Neural cell (in vitro differentiated cells): ENCODE data around the gene TMEM273. TPM values are rescaled to one million over a fixed set of nuclear protein-coding genes. Genes with fewer than 3 reads are reported as not detected.

Experiments used
- H2AFZ ChIP-seq: fragments of 200-600, 300-800 bp; sonication (generic), shearing (Covaris generic); 2 replicates; pipeline ENCODE4 v1.6.0; 2014; ENCODE audit warnings: low read depth, mild to moderate bottlenecking, antibody characterized with exemption, low read length, moderate library complexity
- H3F3A ChIP-seq: fragments of 200-600 bp; shearing (Covaris generic); 2 replicates; pipeline ENCODE4 v1.6.1; 2016; ENCODE audit warnings: mild to moderate bottlenecking, moderate library complexity, mixed read lengths, antibody characterized with exemption, low read length; ENCODE audit not compliant: insufficient read depth, poor library complexity, severe bottlenecking
- H3K27ac ChIP-seq: fragments of 200-600, 300-800 bp; sonication (generic), shearing (Covaris generic); 2 replicates; pipeline ENCODE4 v1.5.1; 2014; ENCODE audit warnings: mild to moderate bottlenecking, low read length, moderate library complexity
- H3K27me3 ChIP-seq: fragments of 300-800, 200-600 bp; sonication (generic), shearing (Covaris generic); 2 replicates; pipeline ENCODE4 v1.6.0; 2014; ENCODE audit warnings: mild to moderate bottlenecking, low read depth, low read length, moderate library complexity; ENCODE audit not compliant: insufficient read depth
- H3K36me3 ChIP-seq: fragments of 300-800, 200-600 bp; sonication (generic), shearing (Covaris generic); 2 replicates; pipeline ENCODE4 v1.5.1; 2014; ENCODE audit warnings: mild to moderate bottlenecking, antibody characterized with exemption, low read length, moderate library complexity; ENCODE audit not compliant: insufficient read depth
- H3K4me2 ChIP-seq: fragments of 300-800, 200-600 bp; sonication (generic), shearing (Covaris generic); 2 replicates; pipeline ENCODE4 v1.6.0; 2014; ENCODE audit warnings: mild to moderate bottlenecking, low read length
- H3K4me3 ChIP-seq: fragments of 300-800, 200-600 bp; sonication (generic), shearing (Covaris generic); 2 replicates; pipeline ENCODE4 v1.5.1; 2014; ENCODE audit warnings: mild to moderate bottlenecking, low read length, moderate library complexity
- H3K79me2 ChIP-seq: fragments of 200-600 bp; shearing (Covaris generic); replicated peaks from 2 replicates; pipeline ENCODE4 v1.6.0; 2014; ENCODE audit warnings: mild to moderate bottlenecking, low read length, moderate library complexity; ENCODE audit not compliant: insufficient read depth
- H3K9ac ChIP-seq: fragments of 300-800, 200-600 bp; sonication (generic), shearing (Covaris generic); 2 replicates; pipeline ENCODE4 v1.6.1; 2016; ENCODE audit warnings: mild to moderate bottlenecking, low read length, mixed read lengths
- H3K9me2 ChIP-seq: fragments of 200-600 bp; shearing (Covaris generic); 2 replicates; pipeline ENCODE4 v1.6.1; 2016; ENCODE audit warnings: mild to moderate bottlenecking, low read length, mixed read lengths; ENCODE audit not compliant: insufficient read depth
- H3K9me3 ChIP-seq: fragments of 200-600, 300-800 bp; sonication (generic), shearing (Covaris generic); 2 replicates; pipeline ENCODE4 v1.6.1; 2016; ENCODE audit warnings: mild to moderate bottlenecking, mixed run types, low read length, moderate library complexity, mixed read lengths
- H4K20me1 ChIP-seq: fragments of 200-600 bp; shearing (Covaris generic); 2 replicates; pipeline ENCODE4 v1.6.1; 2016; ENCODE audit warnings: mild to moderate bottlenecking, mixed run types; ENCODE audit not compliant: insufficient read depth
- CTCF ChIP-seq: fragments of 450-650 bp; IDR thresholded peaks from 2 replicates; pipeline ENCODE4 v1.5.1; 2014; ENCODE audit warnings: antibody characterized with exemption, mild to moderate bottlenecking, moderate library complexity; ENCODE audit not compliant: poor library complexity, severe bottlenecking
- EP300 ChIP-seq: fragments of 450-650 bp; conservative IDR thresholded peaks from 2 replicates; pipeline ENCODE4 v1.6.1; 2014; ENCODE audit warnings: antibody characterized with exemption, mild to moderate bottlenecking, moderate library complexity; ENCODE audit not compliant: poor library complexity, severe bottlenecking
- EZH2 ChIP-seq: fragments of 200-600, 300-800 bp; shearing (Covaris generic), sonication (generic); IDR thresholded peaks from 2 replicates; pipeline ENCODE4 v1.6.1; 2014; ENCODE audit warnings: antibody characterized with exemption, low read length, borderline replicate concordance, mild to moderate bottlenecking; ENCODE audit not compliant: insufficient read depth, poor library complexity, severe bottlenecking
- MXI1 ChIP-seq: fragments of 450-650 bp; conservative IDR thresholded peaks from 2 replicates; pipeline ENCODE4 v1.6.1; 2014; ENCODE audit warnings: antibody characterized with exemption, mild to moderate bottlenecking; ENCODE audit not compliant: poor library complexity, severe bottlenecking
- POLR2AphosphoS5 ChIP-seq: IDR thresholded peaks from 2 replicates; pipeline ENCODE4 v1.6.1; 2012
- RAD21 ChIP-seq: fragments of 450-650 bp; conservative IDR thresholded peaks from 2 replicates; pipeline ENCODE4 v1.6.1; 2014; ENCODE audit warnings: antibody characterized with exemption, mild to moderate bottlenecking, moderate library complexity
- REST ChIP-seq: IDR thresholded peaks from 2 replicates; pipeline ENCODE4 v1.6.1; 2012; ENCODE audit warnings: borderline replicate concordance
- SMC3 ChIP-seq: fragments of 450-650 bp; conservative IDR thresholded peaks from 2 replicates; pipeline ENCODE4 v1.6.1; 2014; ENCODE audit warnings: antibody characterized with exemption, mild to moderate bottlenecking, moderate library complexity; ENCODE audit not compliant: poor library complexity
- TAF1 ChIP-seq: IDR thresholded peaks from 2 replicates; pipeline ENCODE4 v1.6.1; 2012; ENCODE audit warnings: low read depth
- polyA plus RNA-seq: library from polyadenylated mRNA; depleted of rRNA; stranded (reverse); fragments of >200 nt; gene quantifications from 2 replicates; pipeline ENCODE4 v1.2.3, GENCODE V29; 2014

TMEM273 gene
- polyA plus RNA-seq, 1 donor from 2014 or later: not detected

- Histone ChIP-seq H3K9ac (no peak overlapping the region), H3K79me2 (no peaks in the 10 kb centered on the region), H3K9me3 (no peaks in the 10 kb centered on the region), H3K36me3 (no peaks in the 10 kb centered on the region), H3K4me3 (no peak overlapping the region), H3K27ac (no peak overlapping the region), H3K4me2 (no peak overlapping the region), H2AFZ (no peak overlapping the region), H3K9me2 (no peaks in the 10 kb centered on the region), H3K27me3 (no peaks in the 10 kb centered on the region), H4K20me1 (no peaks in the 10 kb centered on the region), H3F3A (no peaks in the 10 kb centered on the region)
- TF ChIP-seq TAF1: no peak
- TF ChIP-seq EZH2: no peak
- no peak for TF ChIP-seq RAD21
- TF ChIP-seq CTCF: no peak
- TF ChIP-seq EP300: no peak
These were observed 20.0 kb downstream of the TMEM273 start for GRCh38 chr10:49168171-49168540.

DNA sequence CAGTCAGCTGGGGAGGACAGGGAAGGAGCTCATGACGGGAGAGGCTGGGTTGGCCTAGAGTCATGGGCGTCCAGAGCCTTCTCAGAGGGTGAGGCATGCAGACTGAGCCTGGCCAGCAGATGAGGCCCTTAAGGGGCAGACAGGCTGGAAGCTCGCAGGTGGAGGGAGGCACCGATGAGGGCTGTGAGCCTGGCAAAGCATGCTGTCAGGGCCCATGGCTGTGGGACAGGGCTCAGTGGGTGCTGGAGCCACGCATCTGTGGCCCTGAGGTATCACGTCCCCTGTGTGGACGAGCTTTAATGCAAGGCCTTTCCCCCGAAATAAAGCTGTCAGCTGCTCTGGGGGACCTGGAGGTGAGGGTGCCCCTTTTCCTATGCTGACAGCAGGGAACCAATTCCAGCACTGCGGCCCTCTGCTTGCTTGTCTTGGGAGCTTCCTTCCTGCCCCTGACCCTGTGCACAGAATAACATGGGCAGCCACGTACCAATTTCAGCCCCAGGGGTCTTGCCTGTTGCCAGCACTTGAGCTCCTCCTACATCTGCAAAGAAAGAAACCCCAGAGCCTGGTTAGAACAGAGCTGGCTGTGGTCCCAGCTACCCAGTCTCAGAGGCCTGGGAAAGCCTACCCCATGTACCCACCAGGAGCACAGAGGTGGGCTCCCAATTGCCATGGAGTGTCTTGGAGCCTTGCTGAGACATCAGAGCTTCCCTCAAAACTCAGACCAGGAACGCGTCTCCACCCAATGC, 20.6 kb downstream of the TMEM273 start:
- no peak overlapping the region for H2AFZ ChIP-seq
- H3K36me3 ChIP-seq: no peaks in the 10 kb centered on the region
- no peak overlapping the region for H3K4me2 ChIP-seq
- TF ChIP-seq RAD21 (no peak), POLR2AphosphoS5 (no peak), CTCF (no peak), EZH2 (no peak), SMC3 (no peak), TAF1 (no peak), REST (no peak), EP300 (no peak), MXI1 (no peak)
- H3K9me3 ChIP-seq: no peaks in the 10 kb centered on the region
- no peak overlapping the region for H3K27ac ChIP-seq
- H3K79me2 ChIP-seq: no peaks in the 10 kb centered on the region
- no peak overlapping the region for H3K4me3 ChIP-seq
- no peak overlapping the region for H3K9ac ChIP-seq
- no peaks in the 10 kb centered on the region for H3F3A ChIP-seq
- H3K27me3 ChIP-seq: no peaks in the 10 kb centered on the region
- H3K9me2 ChIP-seq: no peaks in the 10 kb centered on the region
- H4K20me1 ChIP-seq: no peaks in the 10 kb centered on the region
